Erythroblast (primary cell): ENCODE results near the gene EPHB2.

Experiments used
- GATA1 ChIP-seq: IDR thresholded peaks from 2 replicates; pipeline ENCODE4 v1.6.1; 2011; ENCODE audit warnings: low read depth, mild to moderate bottlenecking, control low read depth, low read length, moderate library complexity
- POLR2A ChIP-seq: IDR thresholded peaks from 2 replicates; pipeline ENCODE4 v1.6.1; 2011; ENCODE audit warnings: mild to moderate bottlenecking, low read length

DNA sequence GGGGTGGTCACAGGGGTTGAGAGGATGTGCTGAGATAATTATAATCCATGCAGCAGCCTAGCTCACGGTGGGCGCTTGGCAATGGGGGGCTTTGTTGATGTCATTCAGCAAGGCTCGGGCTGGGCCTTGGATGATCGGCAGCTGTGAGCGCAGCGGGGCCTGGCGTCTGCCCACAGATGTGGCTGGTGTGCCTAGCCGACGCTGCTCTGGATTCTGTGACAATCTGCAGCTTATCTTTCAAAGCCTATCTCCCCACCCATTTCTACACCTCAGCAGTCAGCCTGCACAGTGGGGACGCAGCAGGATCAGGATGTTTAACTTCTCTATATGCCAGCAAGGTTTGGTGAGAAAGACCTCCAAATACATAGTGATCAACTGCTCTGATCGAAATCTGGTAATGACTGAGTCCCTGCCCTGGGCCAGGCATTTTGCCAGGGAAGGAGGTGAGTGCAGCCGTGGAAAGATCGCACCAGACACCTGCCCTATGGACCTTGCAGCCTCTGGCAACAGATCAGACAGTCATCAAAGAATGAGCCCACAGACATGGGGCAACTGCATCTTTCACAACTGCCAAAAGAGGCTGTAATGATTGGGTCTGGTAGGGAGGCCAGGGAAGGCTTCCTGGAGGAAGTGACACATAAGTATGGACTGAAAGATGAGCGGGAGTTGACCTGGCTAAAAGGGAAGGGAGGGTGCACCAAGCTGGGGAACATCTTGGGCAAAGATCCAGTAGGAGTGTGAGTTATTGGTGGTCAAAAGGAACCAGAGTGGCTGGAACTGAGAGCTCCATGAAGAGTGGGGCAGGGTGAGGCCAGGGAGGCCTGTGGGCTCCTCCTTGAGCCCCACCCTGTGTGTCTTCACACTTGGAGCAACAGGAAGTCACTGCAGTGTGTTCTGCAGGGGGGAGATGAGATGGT, 35.3 kb downstream of the EPHB2 start:
- no peak for TF ChIP-seq POLR2A
- TF ChIP-seq GATA1: no peak
